ENCODE measurements around the gene GPR63.

The GPR63 gene

DNA sequence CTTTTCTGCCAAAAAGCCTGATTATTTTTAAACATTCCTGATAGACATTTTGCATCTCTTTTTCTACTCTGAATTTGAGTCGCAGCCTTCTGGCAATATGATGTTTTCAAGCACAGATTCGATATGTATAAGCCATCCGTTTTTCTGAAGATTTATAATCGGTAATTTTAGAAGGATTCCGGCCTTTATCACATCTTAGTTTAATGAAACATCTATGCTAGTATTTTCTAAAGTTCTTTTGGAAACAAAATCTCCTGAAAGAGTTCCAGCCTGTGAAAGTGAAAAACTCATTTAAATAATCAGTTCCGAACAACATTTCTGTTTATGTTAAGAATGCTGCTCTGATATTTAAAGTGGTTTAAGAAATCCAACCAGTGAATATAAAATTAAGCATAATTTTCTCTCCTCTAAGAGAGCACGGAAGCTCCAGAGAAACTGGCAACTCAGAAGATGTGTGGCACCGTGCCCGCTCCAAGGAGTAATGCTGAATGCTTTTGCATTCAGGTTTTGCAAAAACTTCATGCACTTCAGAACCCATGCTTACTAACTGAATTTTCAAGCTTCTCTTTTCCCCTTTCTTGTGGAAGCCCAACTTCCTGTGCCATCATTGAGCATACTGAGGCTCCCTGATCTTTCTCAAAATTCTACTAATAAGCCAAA is 39.7 kb upstream of the GPR63 start:
- no peak overlapping the region for H2AK5ac ChIP-seq (ENCODE audit: low read depth, low read length)
- H3K14ac ChIP-seq (ENCODE audit: low read length), result no peak overlapping the region
- no peaks in the 10 kb centered on the region for H3K9me3 ChIP-seq (replicated peaks in 1 of 2; ENCODE audit: control insufficient read depth in 2 of 2, insufficient read depth in 1 of 2, low read depth in 1 of 2, low read length in 2 of 2)
- no peak overlapping the region for H2BK5ac ChIP-seq (ENCODE audit: low read length)
- no peak overlapping the region for H2BK12ac ChIP-seq (ENCODE audit: low read length)
- DNase-seq (ENCODE audit: low spot score), result no peak
- no peak overlapping the region for H3K4me3 ChIP-seq (ENCODE audit: low read length in 2 of 2)
- H3K9ac ChIP-seq (ENCODE audit: low read depth, low read length, poor library complexity), result no peak overlapping the region
- whole genome bisulfite sequencing, 2 donors (ENCODE audit: extremely low coverage in 2 of 2, insufficient read length in 2 of 2, insufficient replicate concordance in 1 of 2), result no CpG with 5 or more reads among the region's 9 CpGs
- H3K27me3 ChIP-seq (ENCODE audit: control insufficient read depth in 3 of 3, insufficient read depth in 3 of 3, low read depth in 1 of 3, low read length in 3 of 3), result peaks cover 0 to 14% (median 0%) of the 10 kb centered on the region in 3 experiments
- no peaks in the 10 kb centered on the region for H3K36me3 ChIP-seq (replicated peaks in 1 of 2; ENCODE audit: control insufficient read depth in 2 of 2, insufficient read depth in 2 of 2, low read length in 2 of 2)
- no peak overlapping the region for H2AFZ ChIP-seq (ENCODE audit: low read length)
- no peak overlapping the region for H2BK15ac ChIP-seq (ENCODE audit: low read length)
- H3K23ac ChIP-seq (ENCODE audit: low read depth, low read length, poor library complexity), result no peak overlapping the region
- no peak overlapping the region for H4K91ac ChIP-seq (ENCODE audit: low read depth, low read length, poor library complexity)
- no peaks in the 10 kb centered on the region for H3K4me1 ChIP-seq (ENCODE audit: control insufficient read depth in 2 of 2, insufficient read depth in 1 of 2, low read depth in 1 of 2, low read length in 2 of 2)
- H3K27ac ChIP-seq (replicated peaks; ENCODE audit: low read length), result no peak overlapping the region
- H3K79me1 ChIP-seq (ENCODE audit: low read depth, low read length), result no peaks in the 10 kb centered on the region
- H3K18ac ChIP-seq (ENCODE audit: low read length), result no peak overlapping the region
- H3K4me2 ChIP-seq (ENCODE audit: insufficient read depth, low read length, poor library complexity, severe bottlenecking), result no peak overlapping the region
- H3K4ac ChIP-seq (ENCODE audit: low read length), result no peak overlapping the region
- no peak overlapping the region for H2BK120ac ChIP-seq (ENCODE audit: low read depth, low read length)
- H4K8ac ChIP-seq (ENCODE audit: low read depth, low read length), result no peak overlapping the region

DNA sequence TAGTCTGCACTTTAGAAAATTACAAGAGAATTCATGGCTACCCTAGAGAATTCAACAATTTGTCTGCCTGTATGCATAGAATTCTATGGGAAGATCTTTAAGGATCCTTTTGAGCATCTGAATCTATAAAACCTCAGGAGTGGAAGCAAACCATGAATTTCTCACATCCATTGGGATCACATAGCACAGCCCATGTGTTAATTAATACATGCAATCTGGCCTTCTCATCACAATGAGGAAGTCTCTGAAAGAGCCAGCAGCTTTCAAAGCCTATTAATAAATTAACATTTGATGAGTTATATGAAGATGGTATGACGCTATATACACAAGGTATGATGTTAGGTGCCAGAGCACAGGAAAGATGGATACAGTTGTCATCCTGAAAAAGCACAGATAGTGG is 35.7 kb upstream of the GPR63 start:
- H2BK5ac ChIP-seq (ENCODE audit: low read length), result no peak overlapping the region
- no peak overlapping the region for H3K27ac ChIP-seq (replicated peaks; ENCODE audit: low read length)
- no peak overlapping the region for H3K23ac ChIP-seq (ENCODE audit: low read depth, low read length, poor library complexity)
- no peak overlapping the region for H3K4ac ChIP-seq (ENCODE audit: low read length)
- H3K9ac ChIP-seq (ENCODE audit: low read depth, low read length, poor library complexity), result no peak overlapping the region
- H2BK15ac ChIP-seq (ENCODE audit: low read length), result no peak overlapping the region
- H3K79me1 ChIP-seq (ENCODE audit: low read depth, low read length), result no peaks in the 10 kb centered on the region
- DNase-seq (ENCODE audit: low spot score), result no peak
- H3K4me2 ChIP-seq (ENCODE audit: insufficient read depth, low read length, poor library complexity, severe bottlenecking), result no peak overlapping the region
- no peak overlapping the region for H3K18ac ChIP-seq (ENCODE audit: low read length)
- no CpG with 5 or more reads among the region's 1 CpG for WGBS, 2 donors (ENCODE audit: extremely low coverage in 2 of 2, insufficient read length in 2 of 2, insufficient replicate concordance in 1 of 2)
- H2AK5ac ChIP-seq (ENCODE audit: low read depth, low read length), result no peak overlapping the region
- H3K14ac ChIP-seq (ENCODE audit: low read length), result no peak overlapping the region
- H3K27me3 ChIP-seq (ENCODE audit: control insufficient read depth in 3 of 3, insufficient read depth in 3 of 3, low read depth in 1 of 3, low read length in 3 of 3), result peaks cover 0 to 16% (median 0%) of the 10 kb centered on the region in 3 experiments
- no peak overlapping the region for H2AFZ ChIP-seq (ENCODE audit: low read length)
- no peak overlapping the region for H3K4me3 ChIP-seq (ENCODE audit: low read length in 2 of 2)
- H3K9me3 ChIP-seq (replicated peaks in 1 of 2; ENCODE audit: control insufficient read depth in 2 of 2, insufficient read depth in 1 of 2, low read depth in 1 of 2, low read length in 2 of 2), result no peaks in the 10 kb centered on the region
- no peaks in the 10 kb centered on the region for H3K36me3 ChIP-seq (replicated peaks in 1 of 2; ENCODE audit: control insufficient read depth in 2 of 2, insufficient read depth in 2 of 2, low read length in 2 of 2)
- H3K4me1 ChIP-seq (ENCODE audit: control insufficient read depth in 2 of 2, insufficient read depth in 1 of 2, low read depth in 1 of 2, low read length in 2 of 2), result no peaks in the 10 kb centered on the region
- H2BK120ac ChIP-seq (ENCODE audit: low read depth, low read length), result no peak overlapping the region
- no peak overlapping the region for H2BK12ac ChIP-seq (ENCODE audit: low read length)
- no peak overlapping the region for H4K91ac ChIP-seq (ENCODE audit: low read depth, low read length, poor library complexity)
- H4K8ac ChIP-seq (ENCODE audit: low read depth, low read length), result no peak overlapping the region

DNA sequence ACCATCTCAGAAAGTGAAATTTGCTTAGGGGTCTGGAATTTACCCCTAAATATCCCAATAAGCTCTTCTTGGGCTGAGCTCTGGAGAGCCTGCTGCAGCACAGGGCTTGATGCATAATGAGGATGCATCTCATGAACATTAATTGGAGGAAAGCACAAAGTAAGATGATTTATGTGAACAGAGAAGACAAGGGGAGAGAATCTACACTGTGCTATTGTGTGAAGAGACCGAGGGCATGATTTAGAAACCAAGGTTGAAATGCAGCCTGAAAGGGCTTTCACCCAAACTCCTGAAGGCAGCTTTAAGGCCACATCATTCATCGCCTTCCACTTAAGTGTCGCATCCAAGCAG is 27.8 kb upstream of the GPR63 start:
- Histone ChIP-seq H3K9me3 (replicated peaks in 1 of 2; ENCODE audit: control insufficient read depth in 2 of 2, insufficient read depth in 1 of 2, low read depth in 1 of 2, low read length in 2 of 2) (no peaks in the 10 kb centered on the region), H3K4me3 (ENCODE audit: low read length in 2 of 2) (no peak overlapping the region), H2BK5ac (ENCODE audit: low read length) (no peak overlapping the region), H3K4ac (ENCODE audit: low read length) (no peak overlapping the region), H2BK12ac (ENCODE audit: low read length) (no peak overlapping the region), H2AK5ac (ENCODE audit: low read depth, low read length) (no peak overlapping the region), H2BK15ac (ENCODE audit: low read length) (no peak overlapping the region), H4K8ac (ENCODE audit: low read depth, low read length) (no peak overlapping the region), H3K9ac (ENCODE audit: low read depth, low read length, poor library complexity) (no peak overlapping the region), H3K27me3 (ENCODE audit: control insufficient read depth in 3 of 3, insufficient read depth in 3 of 3, low read depth in 1 of 3, low read length in 3 of 3) (peaks cover 0 to 6% (median 0%) of the 10 kb centered on the region in 3 experiments), H3K27ac (replicated peaks; ENCODE audit: low read length) (no peak overlapping the region), H4K91ac (ENCODE audit: low read depth, low read length, poor library complexity) (no peak overlapping the region), H3K23ac (ENCODE audit: low read depth, low read length, poor library complexity) (no peak overlapping the region), H3K4me1 (ENCODE audit: control insufficient read depth in 2 of 2, insufficient read depth in 1 of 2, low read depth in 1 of 2, low read length in 2 of 2) (peaks cover 0 to 3% of the 10 kb centered on the region in 2 donors), H3K4me2 (ENCODE audit: insufficient read depth, low read length, poor library complexity, severe bottlenecking) (no peak overlapping the region), H3K36me3 (replicated peaks in 1 of 2; ENCODE audit: control insufficient read depth in 2 of 2, insufficient read depth in 2 of 2, low read length in 2 of 2) (no peaks in the 10 kb centered on the region), H3K18ac (ENCODE audit: low read length) (no peak overlapping the region), H2BK120ac (ENCODE audit: low read depth, low read length) (no peak overlapping the region), H3K79me1 (ENCODE audit: low read depth, low read length) (no peaks in the 10 kb centered on the region), H3K14ac (ENCODE audit: low read length) (no peak overlapping the region), H2AFZ (ENCODE audit: low read length) (no peak overlapping the region)
- no peak for DNase-seq (ENCODE audit: low spot score)
- WGBS, 2 donors (ENCODE audit: extremely low coverage in 2 of 2, insufficient read length in 2 of 2, insufficient replicate concordance in 1 of 2), result no CpG with 5 or more reads among the region's 3 CpGs

DNA sequence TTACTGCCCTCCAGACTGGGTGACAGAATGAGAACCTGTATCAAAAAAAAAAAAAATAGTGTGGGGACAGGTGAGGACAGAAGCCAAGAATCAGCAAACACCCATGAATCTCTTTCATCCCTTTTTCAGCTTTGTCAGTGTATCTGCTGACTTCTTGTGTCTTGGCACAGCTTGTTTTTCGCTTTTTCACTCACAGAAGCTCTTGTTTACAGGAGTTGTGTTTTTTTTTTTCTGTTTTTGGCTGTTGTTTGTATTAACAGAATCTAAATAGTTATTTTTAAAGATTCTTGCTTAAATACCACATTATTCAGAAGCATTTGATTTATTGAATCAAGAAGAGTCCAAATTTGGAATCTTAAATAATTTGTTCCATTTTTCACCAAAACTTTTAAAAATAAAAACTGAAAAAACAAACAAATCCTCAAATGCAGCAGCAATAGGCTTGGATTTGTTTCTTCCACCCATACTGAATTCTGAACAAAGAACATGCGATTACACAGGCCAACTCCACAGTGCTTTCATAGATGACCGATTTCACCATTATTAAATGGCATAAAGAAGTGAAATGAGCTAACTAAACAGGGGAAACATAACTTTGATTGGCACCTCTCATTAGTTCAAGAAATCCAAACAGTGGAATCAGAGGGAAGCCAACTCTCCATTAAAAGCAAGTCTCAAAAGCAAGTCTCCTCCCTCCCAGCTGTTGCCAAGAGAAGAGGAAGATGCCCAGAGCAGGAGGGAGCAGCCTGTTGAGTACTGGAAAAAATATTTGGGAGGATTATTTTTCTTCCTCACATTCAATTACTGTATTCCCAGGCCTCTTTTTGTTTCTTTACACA is 27.2 kb upstream of the GPR63 start:
- Histone ChIP-seq H2BK12ac (ENCODE audit: low read length) (no peak overlapping the region), H3K23ac (ENCODE audit: low read depth, low read length, poor library complexity) (no peak overlapping the region), H3K27ac (replicated peaks; ENCODE audit: low read length) (no peak overlapping the region), H3K36me3 (replicated peaks in 1 of 2; ENCODE audit: control insufficient read depth in 2 of 2, insufficient read depth in 2 of 2, low read length in 2 of 2) (no peaks in the 10 kb centered on the region), H2BK5ac (ENCODE audit: low read length) (no peak overlapping the region), H3K9me3 (replicated peaks in 1 of 2; ENCODE audit: control insufficient read depth in 2 of 2, insufficient read depth in 1 of 2, low read depth in 1 of 2, low read length in 2 of 2) (no peaks in the 10 kb centered on the region), H3K27me3 (ENCODE audit: control insufficient read depth in 3 of 3, insufficient read depth in 3 of 3, low read depth in 1 of 3, low read length in 3 of 3) (peaks cover 0 to 6% (median 0%) of the 10 kb centered on the region in 3 experiments), H2AFZ (ENCODE audit: low read length) (no peak overlapping the region), H4K91ac (ENCODE audit: low read depth, low read length, poor library complexity) (no peak overlapping the region), H3K79me1 (ENCODE audit: low read depth, low read length) (no peaks in the 10 kb centered on the region), H3K18ac (ENCODE audit: low read length) (no peak overlapping the region), H2BK120ac (ENCODE audit: low read depth, low read length) (no peak overlapping the region), H3K4ac (ENCODE audit: low read length) (no peak overlapping the region), H3K14ac (ENCODE audit: low read length) (no peak overlapping the region), H3K4me3 (ENCODE audit: low read length in 2 of 2) (no peak overlapping the region), H3K9ac (ENCODE audit: low read depth, low read length, poor library complexity) (no peak overlapping the region), H3K4me1 (ENCODE audit: control insufficient read depth in 2 of 2, insufficient read depth in 1 of 2, low read depth in 1 of 2, low read length in 2 of 2) (peaks cover 0 to 3% of the 10 kb centered on the region in 2 donors), H2BK15ac (ENCODE audit: low read length) (no peak overlapping the region), H4K8ac (ENCODE audit: low read depth, low read length) (no peak overlapping the region), H3K4me2 (ENCODE audit: insufficient read depth, low read length, poor library complexity, severe bottlenecking) (no peak overlapping the region), H2AK5ac (ENCODE audit: low read depth, low read length) (no peak overlapping the region)
- DNase-seq (ENCODE audit: low spot score), result no peak
- WGBS, 2 donors (ENCODE audit: extremely low coverage in 2 of 2, insufficient read length in 2 of 2, insufficient replicate concordance in 1 of 2), result no CpG with 5 or more reads among the region's 3 CpGs
